Breast epithelium (tissue), 4 donors: ENCODE results near the gene RHOXF2. TPM values are rescaled to one million over a fixed set of nuclear protein-coding genes. Genes with fewer than 3 reads are reported as not detected.

Experiments
- DNase-seq, 2 donors: peaks; one replicate each; pipeline ENCODE4 v3.0.0-alpha.2; 2019; ENCODE audit warnings: low spot score in 2 of 2
- H3K27ac ChIP-seq, 2 donors: fragments of 200-600 bp; sonication (generic) in 1 of 2; one replicate each; pipeline ENCODE4 v1.5.1; 2016 to 2019; ENCODE audit warnings: mild to moderate bottlenecking in 1 of 2
- H3K27me3 ChIP-seq, 2 donors: fragments of 200-600 bp; sonication (generic) in 1 of 2; one replicate each; pipeline versions ENCODE4 v1.5.1 to v1.6.0; 2017 to 2019; ENCODE audit warnings: control low read depth in 1 of 2, mild to moderate bottlenecking in 1 of 2
- H3K36me3 ChIP-seq: fragments of 200-600 bp; one replicate; pipeline ENCODE4 v1.5.1; 2019
- H3K4me1 ChIP-seq, 2 donors: fragments of 200-600 bp; sonication (generic); one replicate each; pipeline ENCODE4 v1.5.1; 2016 to 2019; ENCODE audit warnings: control low read depth in 1 of 2
- H3K4me3 ChIP-seq, 3 donors: fragments of 200-600 bp; sonication (generic); 1 replicate in 2 of 3; 2 replicates in 1 of 3; pipeline ENCODE4 v1.5.1; 2016 to 2019; ENCODE audit warnings: mild to moderate bottlenecking in 3 of 3, moderate library complexity in 2 of 3
- H3K9me3 ChIP-seq, 2 donors: fragments of 200-600 bp; sonication (generic) in 1 of 2; one replicate each; pipeline ENCODE4 v1.5.1; 2016 to 2019; ENCODE audit warnings: control low read depth in 1 of 2
- POLR2A ChIP-seq: fragments of 450-650 bp; IDR thresholded peaks from one replicate; pipeline ENCODE4 v1.6.1; 2016; ENCODE audit warnings: antibody characterized with exemption, mild to moderate bottlenecking, moderate library complexity
- POLR2AphosphoS5 ChIP-seq, 3 donors: sonication (generic); formaldehyde crosslinking; IDR thresholded peaks; one replicate each; pipeline ENCODE4 v1.6.1; 2017; ENCODE audit warnings: antibody characterized with exemption in 3 of 3
- intact Hi-C: fragments of 100-400 bp; cut with DNase I; formaldehyde crosslinking; loops from one replicate; pipeline ENCODE4 v1.15.1; 2023; ENCODE audit warnings: low total_unique reads
- total RNA-seq, 3 donors: library from RNA; depleted of rRNA; stranded (reverse); fragments of >200 nt; gene quantifications; one replicate each; pipeline ENCODE4 v1.1.0, GENCODE V29; 2016
- TF ChIP-seq, protein P1 (sequence below), 3 donors: fragments of 450-650 bp; IDR thresholded peaks; one replicate each; pipeline ENCODE4 v1.5.1; 2016 to 2017; ENCODE audit warnings: antibody characterized with exemption in 3 of 3, mild to moderate bottlenecking in 3 of 3, moderate library complexity in 3 of 3

RHOXF2 gene
- total RNA-seq, 3 donors from 2014 or later = not detected

DNA sequence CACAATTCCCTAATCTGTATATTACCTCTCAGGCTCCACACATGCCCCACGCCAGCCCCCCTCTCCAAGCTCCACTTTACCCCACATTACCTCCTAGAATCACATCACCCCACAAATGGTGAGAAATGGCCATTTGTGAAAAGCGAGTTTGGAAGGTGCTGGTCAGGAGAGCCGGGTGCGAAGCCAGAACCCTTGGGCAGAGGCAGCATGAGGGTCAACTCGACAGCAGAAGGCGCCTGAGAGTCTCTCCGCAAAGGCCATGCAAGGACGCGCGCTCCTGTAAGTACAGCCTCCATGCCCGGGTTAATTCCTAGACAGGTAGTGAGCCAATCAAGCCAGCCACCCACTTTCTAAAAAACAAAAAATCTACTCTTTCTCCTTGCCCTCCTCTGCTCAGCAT is 42.4 kb downstream of the RHOXF2 start:
- intact Hi-C loops = loop anchor here (10.0 kb wide), 1 partner anchor 1134 kb away; no protein-coding TSS in a partner anchor
- Histone ChIP-seq H3K36me3 (no peaks in the 10 kb centered on the region), H3K27me3 (peaks cover 0 to 12% of the 10 kb centered on the region in 2 donors), H3K4me1 (no peaks in the 10 kb centered on the region), H3K4me3 (no peak overlapping the region), H3K27ac (no peak overlapping the region), H3K9me3 (no peaks in the 10 kb centered on the region)
- DNase-seq = no peak
- TF ChIP-seq, protein P1, sequence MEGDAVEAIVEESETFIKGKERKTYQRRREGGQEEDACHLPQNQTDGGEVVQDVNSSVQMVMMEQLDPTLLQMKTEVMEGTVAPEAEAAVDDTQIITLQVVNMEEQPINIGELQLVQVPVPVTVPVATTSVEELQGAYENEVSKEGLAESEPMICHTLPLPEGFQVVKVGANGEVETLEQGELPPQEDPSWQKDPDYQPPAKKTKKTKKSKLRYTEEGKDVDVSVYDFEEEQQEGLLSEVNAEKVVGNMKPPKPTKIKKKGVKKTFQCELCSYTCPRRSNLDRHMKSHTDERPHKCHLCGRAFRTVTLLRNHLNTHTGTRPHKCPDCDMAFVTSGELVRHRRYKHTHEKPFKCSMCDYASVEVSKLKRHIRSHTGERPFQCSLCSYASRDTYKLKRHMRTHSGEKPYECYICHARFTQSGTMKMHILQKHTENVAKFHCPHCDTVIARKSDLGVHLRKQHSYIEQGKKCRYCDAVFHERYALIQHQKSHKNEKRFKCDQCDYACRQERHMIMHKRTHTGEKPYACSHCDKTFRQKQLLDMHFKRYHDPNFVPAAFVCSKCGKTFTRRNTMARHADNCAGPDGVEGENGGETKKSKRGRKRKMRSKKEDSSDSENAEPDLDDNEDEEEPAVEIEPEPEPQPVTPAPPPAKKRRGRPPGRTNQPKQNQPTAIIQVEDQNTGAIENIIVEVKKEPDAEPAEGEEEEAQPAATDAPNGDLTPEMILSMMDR (IDR thresholded peaks at IDR 0.05) = no peak
- TF ChIP-seq POLR2A (no peak), POLR2AphosphoS5 (IDR thresholded peaks at IDR 0.05) (no peak)

DNA sequence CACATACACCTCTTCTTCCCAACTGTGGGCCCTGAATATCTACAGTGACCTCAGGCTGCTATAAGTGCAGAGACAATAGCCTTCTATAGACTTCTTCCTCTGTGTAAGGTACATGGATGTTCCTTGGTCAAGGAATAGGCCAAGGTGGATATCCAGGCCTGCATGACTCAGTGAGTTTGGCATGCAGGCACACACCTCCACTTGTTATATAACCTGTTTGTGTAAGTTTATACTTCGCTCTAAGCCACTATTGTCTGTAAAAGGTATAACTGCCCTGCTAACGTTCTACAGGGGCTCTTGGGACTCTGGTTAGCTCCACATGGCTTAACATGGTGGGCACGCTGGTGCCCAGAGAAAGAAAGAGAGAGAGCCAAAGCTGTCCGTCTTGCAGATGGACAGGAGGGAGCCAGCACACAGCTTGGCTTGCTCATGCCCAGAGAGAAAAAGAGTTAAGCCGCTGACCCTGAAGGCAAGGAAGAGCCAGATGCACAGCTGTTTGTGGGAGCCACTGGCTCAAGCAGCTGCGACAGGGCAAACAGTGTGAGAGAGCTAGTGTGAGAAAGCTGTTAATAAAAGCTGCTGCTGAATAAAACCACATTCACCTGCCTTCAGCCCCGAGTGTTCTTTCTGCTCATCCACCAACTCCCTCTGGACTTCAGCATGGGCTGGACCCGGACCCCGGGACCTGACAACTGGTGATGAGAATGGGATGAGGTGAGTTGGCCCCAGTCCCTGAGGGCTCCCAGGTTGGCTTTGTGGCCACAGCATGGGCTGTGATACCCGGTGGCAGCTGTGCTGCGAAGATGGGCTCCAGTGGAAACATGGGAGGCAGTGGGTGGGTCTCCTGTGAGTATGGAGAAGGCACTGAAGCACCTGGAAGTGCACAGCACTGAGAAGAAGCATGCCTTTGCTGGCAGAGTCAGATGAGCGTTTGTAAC is 47.7 kb downstream of the RHOXF2 start:
- Histone ChIP-seq H3K4me1 (no peaks in the 10 kb centered on the region), H3K9me3 (no peaks in the 10 kb centered on the region), H3K27me3 (no peaks in the 10 kb centered on the region), H3K4me3 (no peak overlapping the region), H3K36me3 (no peaks in the 10 kb centered on the region), H3K27ac (no peak overlapping the region)
- TF ChIP-seq, protein P1 (IDR thresholded peaks at IDR 0.05) = no peak
- TF ChIP-seq POLR2AphosphoS5 (IDR thresholded peaks at IDR 0.05) (no peak), POLR2A (no peak)
- intact Hi-C loops = loop anchor here (10.0 kb wide), 1 partner anchor 1129 kb away; no protein-coding TSS in a partner anchor
- no peak for DNase-seq

DNA sequence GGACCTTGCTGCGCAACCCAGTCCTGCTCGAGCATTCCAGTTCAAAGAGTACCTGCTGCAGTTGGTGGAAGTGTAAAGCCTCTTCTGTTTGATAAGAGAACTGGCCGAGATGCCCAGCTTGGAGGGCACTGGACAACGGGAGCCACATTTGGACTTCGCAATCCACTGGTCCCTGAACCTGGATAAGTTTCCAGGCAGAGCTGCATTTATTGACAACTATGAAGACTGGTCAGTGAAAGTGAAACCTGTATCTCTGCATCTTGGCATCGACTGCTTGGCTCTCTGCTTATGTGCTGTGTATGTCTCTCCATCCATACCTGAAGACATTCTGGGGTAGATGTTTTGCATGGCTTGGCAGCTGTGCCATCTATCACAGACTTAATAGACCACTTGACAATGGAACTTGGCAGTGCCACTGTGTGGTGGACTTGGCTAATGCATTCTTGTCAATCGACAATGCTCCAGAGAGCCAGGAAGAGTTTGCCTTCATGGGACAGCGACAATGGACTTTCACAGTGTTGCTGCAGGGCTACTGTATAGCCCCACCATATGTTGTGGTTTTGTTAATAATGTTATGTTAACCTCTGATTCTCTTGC is 48.7 kb downstream of the RHOXF2 start:
- Histone ChIP-seq H3K27me3 (no peaks in the 10 kb centered on the region), H3K27ac (no peak overlapping the region), H3K36me3 (no peaks in the 10 kb centered on the region), H3K4me1 (no peaks in the 10 kb centered on the region), H3K9me3 (no peaks in the 10 kb centered on the region), H3K4me3 (no peak overlapping the region)
- TF ChIP-seq, protein P1 (IDR thresholded peaks at IDR 0.05) = no peak
- no peak for TF ChIP-seq POLR2AphosphoS5 (IDR thresholded peaks at IDR 0.05)
- TF ChIP-seq POLR2A = no peak
- DNase-seq = no peak
- intact Hi-C loops = loop anchor here (10.0 kb wide), 1 partner anchor 1128 kb away; no protein-coding TSS in a partner anchor

DNA sequence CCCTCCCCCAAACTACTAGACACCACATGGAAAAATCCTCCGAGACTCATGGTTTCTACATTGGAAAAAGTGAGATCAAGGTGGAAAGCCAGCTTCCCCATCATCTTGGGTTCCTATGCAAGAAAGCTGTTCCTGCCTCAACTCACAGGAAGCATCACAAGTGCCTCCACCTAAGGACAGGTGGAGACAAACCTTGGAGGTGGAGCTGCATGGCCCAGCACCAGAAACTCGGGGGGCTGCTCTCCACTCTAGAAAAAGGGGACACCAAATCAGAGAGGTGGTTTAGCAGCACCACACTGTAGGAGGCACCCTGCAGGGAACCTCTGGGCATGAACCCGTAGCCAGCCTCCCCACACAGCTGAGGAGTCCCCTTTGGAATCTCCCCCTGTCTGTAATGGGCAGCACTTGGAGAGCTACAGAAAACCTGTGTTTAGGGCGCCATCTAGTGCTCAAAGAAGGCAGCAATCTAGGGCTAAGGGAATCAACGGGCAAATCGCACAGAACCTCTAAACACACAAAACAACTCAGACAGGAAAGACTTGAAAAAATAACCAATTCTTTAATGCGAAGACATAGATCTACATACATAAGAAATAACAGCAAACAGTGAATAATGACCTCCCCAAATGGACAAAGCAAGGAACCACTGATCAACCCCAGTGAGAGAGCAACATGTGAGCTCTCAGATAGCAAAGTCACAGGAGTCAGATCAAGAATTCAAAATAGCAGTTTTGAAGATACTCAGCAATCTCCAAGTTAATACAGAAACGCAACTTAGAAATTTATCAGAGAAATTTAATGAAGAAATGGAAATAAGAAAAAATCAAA is 55.2 kb downstream of the RHOXF2 start:
- no peaks in the 10 kb centered on the region for H3K36me3 ChIP-seq
- TF ChIP-seq POLR2A (no peak), POLR2AphosphoS5 (IDR thresholded peaks at IDR 0.05) (no peak)
- TF ChIP-seq, protein P1 (IDR thresholded peaks at IDR 0.05) = peak in 2 of 3 donors; percentile 35 to 59
- intact Hi-C loops = no loop called here

More for the DNA sequence above, 55.2 kb downstream of the RHOXF2 start:
- H3K4me3 ChIP-seq = no peak overlapping the region
- H3K27ac ChIP-seq = no peak overlapping the region
- no peak for DNase-seq
- H3K4me1 ChIP-seq = no peaks in the 10 kb centered on the region
- H3K9me3 ChIP-seq = no peaks in the 10 kb centered on the region
- no peaks in the 10 kb centered on the region for H3K27me3 ChIP-seq

Other genes starting within 250 kb of the RHOXF2 start
- 1 to 10 TPM; 6.4 to 7.3 (median 6.9) TPM for gene NKAP, start 214.9 kb upstream of the RHOXF2 start, total RNA-seq
- gene RHOXF2B, start 80.9 kb upstream of the RHOXF2 start, total RNA-seq = not detected
- 1 to 10 TPM in 2 of 3 donors, not detected in 1; 1.3 to 1.9 TPM for gene RHOXF1, start 42.7 kb upstream of the RHOXF2 start, total RNA-seq
- gene ZBTB33, start 92.2 kb downstream of the RHOXF2 start, total RNA-seq = 10 to 100 TPM; 12.6 to 49.8 (median 18.4) TPM
- gene TMEM255A, start 152.8 kb downstream of the RHOXF2 start, total RNA-seq = 1 to 10 TPM in 2 of 3 donors, under 1 TPM in 1; 0.80 to 5.6 (median 1.3) TPM
- not detected for gene ATP1B4, start 203.5 kb downstream of the RHOXF2 start, total RNA-seq